ENCODE results near the gene ARFRP1. TPM values are rescaled to one million over a fixed set of nuclear protein-coding genes. Genes with fewer than 3 reads are reported as not detected.

ARFRP1 gene
- total RNA-seq, 1 donor from 2014 or later, result 49.4 TPM

- Histone ChIP-seq H3K4me1 (peaks cover 12% of the 10 kb centered on the region), H3K27me3 (no peaks in the 10 kb centered on the region), H3K4me3 (no peak overlapping the region), H3K27ac (no peak overlapping the region), H3K36me3 (no peaks in the 10 kb centered on the region), H3K9me3 (no peaks in the 10 kb centered on the region)
- intact Hi-C loops (cut with DNase I), result no loop called here
- no peak for DNase-seq
- no peak for TF ChIP-seq CTCF (IDR thresholded peaks at IDR 0.05)
- ATAC-seq, result no peak
Observed at GRCh38 chr20:63648895-63649589, 58.7 kb downstream of the ARFRP1 start.

Other genes starting within 250 kb of the ARFRP1 start
- not detected for gene KCNQ2, start 235.3 kb downstream of the ARFRP1 start, total RNA-seq
- 0.67 TPM for gene EEF1A2, start 208.9 kb downstream of the ARFRP1 start, total RNA-seq
- gene PPDPF, start 187.2 kb downstream of the ARFRP1 start, total RNA-seq, result 355 TPM
- gene PTK6, start 170.6 kb downstream of the ARFRP1 start, total RNA-seq, result 4.9 TPM
- gene SRMS, start 160.2 kb downstream of the ARFRP1 start, total RNA-seq, result not detected
- 0.32 TPM for gene FNDC11, start 153.8 kb downstream of the ARFRP1 start, total RNA-seq
- 53.3 TPM for gene HELZ2, start 133.7 kb downstream of the ARFRP1 start, total RNA-seq
- 11.3 TPM for gene GMEB2, start 80.9 kb downstream of the ARFRP1 start, total RNA-seq
- 12.4 TPM for gene STMN3, start 54.6 kb downstream of the ARFRP1 start, total RNA-seq
- gene RTEL1, start 49.7 kb downstream of the ARFRP1 start, total RNA-seq, result 26.7 TPM
- gene TNFRSF6B, start 11.3 kb downstream of the ARFRP1 start, total RNA-seq, result 14.4 TPM
- 27.6 TPM for gene ZGPAT, start 63 bp upstream of the ARFRP1 start, total RNA-seq
- gene LIME1, start 28.7 kb upstream of the ARFRP1 start, total RNA-seq, result 7.8 TPM
- 64.1 TPM for gene SLC2A4RG, start 31.8 kb upstream of the ARFRP1 start, total RNA-seq
- gene ZBTB46, start 123.3 kb upstream of the ARFRP1 start, total RNA-seq, result 19.7 TPM
- not detected for gene ABHD16B, start 153.5 kb upstream of the ARFRP1 start, total RNA-seq
- 81.5 TPM for gene TPD52L2, start 157.3 kb upstream of the ARFRP1 start, total RNA-seq
- 49.8 TPM for gene DNAJC5, start 187.2 kb upstream of the ARFRP1 start, total RNA-seq
- 38.9 TPM for gene UCKL1, start 248.4 kb upstream of the ARFRP1 start, total RNA-seq

All from upper lobe of right lung (tissue), 1 donor.